H9 (cell line): ENCODE data around the gene F8. TPM values are rescaled to one million over a fixed set of nuclear protein-coding genes. Genes with fewer than 3 reads are reported as not detected.

Experiments used
- DNase-seq: peaks from one replicate; pipeline ENCODE4 v3.0.0-alpha.2; 2017
- H2AFZ ChIP-seq: one replicate; pipeline ENCODE4 v1.6.1; 2013; ENCODE audit warnings: mild to moderate bottlenecking, low read length, control low read depth, moderate library complexity
- H2AK5ac ChIP-seq: 2 replicates; pipeline ENCODE4 v1.6.1; 2013; ENCODE audit warnings: low read length, control low read depth, mixed read lengths; ENCODE audit not compliant: insufficient read length
- H2BK120ac ChIP-seq: one replicate; pipeline ENCODE4 v1.6.1; 2013; ENCODE audit warnings: low read depth, mild to moderate bottlenecking, low read length, control low read depth, inconsistent platforms; ENCODE audit not compliant: poor library complexity, severe bottlenecking
- H2BK12ac ChIP-seq: 2 replicates; pipeline ENCODE4 v1.6.1; 2013; ENCODE audit warnings: low read length, control low read depth, mixed read lengths, low read depth; ENCODE audit not compliant: insufficient read length
- H2BK15ac ChIP-seq: 2 replicates; pipeline ENCODE4 v1.6.1; 2013; ENCODE audit warnings: low read depth, low read length, control low read depth
- H2BK20ac ChIP-seq: one replicate; pipeline ENCODE4 v1.6.1; 2013; ENCODE audit warnings: low read depth, mild to moderate bottlenecking, low read length, control low read depth, inconsistent platforms; ENCODE audit not compliant: poor library complexity, severe bottlenecking
- H2BK5ac ChIP-seq: 2 replicates; pipeline ENCODE4 v1.6.1; 2013; ENCODE audit warnings: low read length, control low read depth, mixed read lengths; ENCODE audit not compliant: insufficient read length
- H3K14ac ChIP-seq: 2 replicates; pipeline ENCODE4 v1.6.1; 2013; ENCODE audit warnings: low read length, control low read depth; ENCODE audit not compliant: insufficient read depth
- H3K18ac ChIP-seq: 2 replicates; pipeline ENCODE4 v1.6.1; 2013; ENCODE audit warnings: low read depth, mild to moderate bottlenecking, mixed read lengths, low read length, control low read depth; ENCODE audit not compliant: insufficient read length
- H3K23ac ChIP-seq: 2 replicates; pipeline ENCODE4 v1.6.1; 2013; ENCODE audit warnings: low read length, control low read depth, mixed read lengths, low read depth; ENCODE audit not compliant: insufficient read length
- H3K23me2 ChIP-seq: 2 replicates; pipeline ENCODE4 v1.6.1; 2013; ENCODE audit warnings: low read depth, mild to moderate bottlenecking, mixed read lengths, low read length, control low read depth; ENCODE audit not compliant: insufficient read length, poor library complexity, severe bottlenecking
- H3K27ac ChIP-seq: 2 replicates; pipeline ENCODE4 v1.5.1; 2013; ENCODE audit warnings: low read length, control low read depth, mixed read lengths, low read depth; ENCODE audit not compliant: insufficient read length
- H3K27me3 ChIP-seq: 2 replicates; pipeline ENCODE4 v1.6.1; 2013; ENCODE audit warnings: low read length, control low read depth, inconsistent platforms; ENCODE audit not compliant: insufficient read depth
- H3K4ac ChIP-seq: 2 replicates; pipeline ENCODE4 v1.6.1; 2013; ENCODE audit warnings: low read depth, mild to moderate bottlenecking, control low read depth, inconsistent platforms, low read length, moderate library complexity
- H3K4me1 ChIP-seq: 2 replicates; pipeline ENCODE4 v1.6.1; 2013; ENCODE audit warnings: low read length, control low read depth, inconsistent platforms; ENCODE audit not compliant: insufficient read depth
- H3K4me2 ChIP-seq: 2 replicates; pipeline ENCODE4 v1.6.1; 2013; ENCODE audit warnings: low read length, control low read depth, mixed read lengths; ENCODE audit not compliant: insufficient read length, insufficient read depth
- H3K56ac ChIP-seq: 2 replicates; pipeline ENCODE4 v1.6.1; 2013; ENCODE audit warnings: low read depth, mild to moderate bottlenecking, mixed read lengths, low read length, control low read depth; ENCODE audit not compliant: insufficient read length
- H3K79me1 ChIP-seq: 2 replicates; pipeline ENCODE4 v1.6.1; 2013; ENCODE audit warnings: low read depth, mild to moderate bottlenecking, moderate library complexity, low read length, control low read depth, inconsistent platforms; ENCODE audit not compliant: insufficient read depth, poor library complexity, severe bottlenecking
- H3K79me2 ChIP-seq: 2 replicates; pipeline ENCODE4 v1.6.1; 2013; ENCODE audit warnings: low read length, control low read depth, inconsistent platforms; ENCODE audit not compliant: insufficient read depth
- H3K9ac ChIP-seq: 2 replicates; pipeline ENCODE4 v1.6.1; 2013; ENCODE audit warnings: low read length, control low read depth, mixed read lengths; ENCODE audit not compliant: insufficient read length; ENCODE audit errors: extremely low read depth
- H3K9me3 ChIP-seq: one replicate; pipeline ENCODE4 v1.6.1; 2013; ENCODE audit warnings: low read depth, low read length, inconsistent platforms; ENCODE audit not compliant: control insufficient read depth
- H3T11ph ChIP-seq: one replicate; pipeline ENCODE4 v1.6.1; 2013; ENCODE audit warnings: mild to moderate bottlenecking, low read length, control low read depth, inconsistent platforms
- H4K20me1 ChIP-seq: one replicate; pipeline ENCODE4 v1.6.1; 2013; ENCODE audit not compliant: control insufficient read depth, insufficient read length, insufficient read depth
- H4K5ac ChIP-seq: 2 replicates; pipeline ENCODE4 v1.6.1; 2013; ENCODE audit warnings: low read depth, mild to moderate bottlenecking, mixed read lengths, low read length, control low read depth; ENCODE audit not compliant: insufficient read length
- H4K8ac ChIP-seq: replicated peaks from 2 replicates; pipeline ENCODE4 v1.6.1; 2013; ENCODE audit warnings: low read length, control low read depth, mixed read lengths, low read depth; ENCODE audit not compliant: insufficient read length
- H4K91ac ChIP-seq: 2 replicates; pipeline ENCODE4 v1.6.1; 2013; ENCODE audit warnings: low read depth, mild to moderate bottlenecking, moderate library complexity, mixed read lengths, low read length, control low read depth; ENCODE audit not compliant: insufficient read length
- H3K27ac Mint-ChIP-seq, 3 experiments: 2 replicates in 2 of 3; 3 replicates in 1 of 3; pipeline ENCODE4 v1.8.0; 2020 to 2021; ENCODE audit warnings: mixed read lengths in 3 of 3, mild to moderate bottlenecking in 1 of 3, moderate library complexity in 1 of 3
- H3K27me3 Mint-ChIP-seq: 2 replicates; pipeline ENCODE4 v1.8.0; 2021; ENCODE audit warnings: low read depth, mild to moderate bottlenecking, moderate library complexity, mixed read lengths
- H3K36me3 Mint-ChIP-seq, 3 experiments: 2 replicates in 2 of 3; 3 replicates in 1 of 3; pipeline ENCODE4 v1.8.0; 2020 to 2021; ENCODE audit warnings: low read depth in 3 of 3, mixed read lengths in 3 of 3; ENCODE audit not compliant: insufficient read depth in 1 of 3
- H3K4me1 Mint-ChIP-seq, 2 experiments: 2 replicates each; pipeline ENCODE4 v1.8.0; 2020; ENCODE audit warnings: mixed read lengths in 2 of 2
- H3K4me3 Mint-ChIP-seq, 2 experiments: 2 replicates in 1 of 2; 3 replicates in 1 of 2; pipeline ENCODE4 v1.8.0; 2020 to 2021; ENCODE audit warnings: mild to moderate bottlenecking in 2 of 2, mixed read lengths in 2 of 2, moderate library complexity in 1 of 2
- H3K9me3 Mint-ChIP-seq, 2 experiments: 2 replicates in 1 of 2; 3 replicates in 1 of 2; pipeline ENCODE4 v1.8.0; 2020; ENCODE audit warnings: mild to moderate bottlenecking in 2 of 2, mixed read lengths in 2 of 2, moderate library complexity in 1 of 2
- CTCF ChIP-seq: fragments of 200-600 bp; sonication (generic); conservative IDR thresholded peaks from 3 replicates; pipeline ENCODE4 v1.8.0; 2021; ENCODE audit warnings: antibody characterized with exemption, mild to moderate bottlenecking
- WGBS: extraction: QIAGEN DNeasy Blood & Tissue Kit; methylation state at CpG from one replicate; pipeline ENCODE4 v1.1.7; 2013; ENCODE audit warnings: missing lambda C conversion rate, low lambda C conversion rate, mixed read lengths; ENCODE audit not compliant: insufficient read length; ENCODE audit errors: extremely low coverage; 5-methylcytosine and 5-hydroxymethylcytosine counted together
- total RNA-seq: library from RNA; stranded (reverse); gene quantifications from 2 replicates; pipeline ENCODE4 v1.2.1, GENCODE V29; 2021

The F8 gene
- total RNA-seq, 1 experiment from 2014 or later = 3.1 TPM

- Histone ChIP-seq H4K8ac (no peak overlapping the region), H3K27me3 (no peaks in the 10 kb centered on the region), H3K18ac (no peak overlapping the region), H4K5ac (no peak overlapping the region), H3K23me2 (no peaks in the 10 kb centered on the region), H3K79me1 (no peaks in the 10 kb centered on the region), H2BK12ac (no peak overlapping the region), H3K23ac (no peak overlapping the region), H3K56ac (no peak overlapping the region), H3T11ph (no peak overlapping the region), H2BK5ac (no peak overlapping the region), H2AFZ (no peak overlapping the region), H3K4me2 (no peak overlapping the region), H3K79me2 (no peaks in the 10 kb centered on the region), H3K9me3 (peaks cover 23% of the 10 kb centered on the region), H3K4me1 (no peaks in the 10 kb centered on the region), H4K20me1 (no peaks in the 10 kb centered on the region), H2BK20ac (no peak overlapping the region), H3K9ac (no peak overlapping the region), H3K27ac (no peak overlapping the region), H3K4ac (no peak overlapping the region), H2BK15ac (no peak overlapping the region), H2BK120ac (no peak overlapping the region), H2AK5ac (no peak overlapping the region), H3K14ac (no peak overlapping the region), H4K91ac (no peak overlapping the region)
- peaks cover 54 to 67% of the 10 kb centered on the region in 2 experiments for H3K9me3 Mint-ChIP-seq
- WGBS = no CpG with 5 or more reads among the region's 3 CpGs
- H3K4me3 Mint-ChIP-seq = no peak overlapping the region
- TF ChIP-seq CTCF = no peak
- 0 out of 4 replicates have a peak, but pooled peaks cover 0 to 4% of the 10 kb centered on the region in 2 experiments for H3K4me1 Mint-ChIP-seq
- H3K27ac Mint-ChIP-seq = no peak overlapping the region
- H3K36me3 Mint-ChIP-seq = peaks cover 4 to 26% (median 12%) of the 10 kb centered on the region in 3 experiments; a peak in 4 of 7 replicates
- no peak for DNase-seq
- H3K27me3 Mint-ChIP-seq = peaks cover 2% of the 10 kb centered on the region; the same call in 1 of the 2 replicates
These were observed 33.0 kb upstream of the F8 start for GRCh38 chrX:155055494-155055893.
